ENCODE results near the gene GOPC. TPM values are rescaled to one million over a fixed set of nuclear protein-coding genes. Genes with fewer than 3 reads are reported as not detected.

The GOPC gene
- 13.4 and 14.8 TPM in 2 replicates for total RNA-seq (2014; rRNA removed; shearing (Covaris generic))

GRCh38 chr6:117602151-117602898 is at the start of gene GOPC:
GOPC (minus strand) TSS chr6:117602511; CDS start chr6:117602288, 223 bp downstream.

Other genes starting within 250 kb of the GOPC start
- gene ROS1, start 176.6 kb downstream of the GOPC start, total RNA-seq (2014; rRNA removed; shearing (Covaris generic)), result 0.23 and 0.29 TPM in 2 replicates
- gene DCBLD1, start 119.8 kb downstream of the GOPC start, total RNA-seq (2014; rRNA removed; shearing (Covaris generic)), result 12.4 and 22.0 TPM in 2 replicates
- gene NUS1, start 73.0 kb upstream of the GOPC start, total RNA-seq (2014; rRNA removed; shearing (Covaris generic)), result 7.2 and 8.1 TPM in 2 replicates